Hepatocyte (in vitro differentiated cells): ENCODE data around the gene TM4SF5.

Experiments
- CTCF ChIP-seq: fragments of 200-600 bp; sonication (generic); IDR thresholded peaks from 2 replicates; pipeline ENCODE4 v1.5.1; 2016; ENCODE audit warnings: antibody characterized with exemption, mild to moderate bottlenecking; ENCODE audit not compliant: poor library complexity
- EZH2 ChIP-seq: fragments of 200-600 bp; sonication (generic); IDR thresholded peaks from 2 replicates; pipeline ENCODE4 v1.6.1; 2016; ENCODE audit warnings: antibody characterized with exemption, mild to moderate bottlenecking, borderline replicate concordance
- EZH2phosphoT487 ChIP-seq: fragments of 200-600 bp; sonication (generic); IDR thresholded peaks from one replicate; pipeline ENCODE4 v1.6.1; 2018; ENCODE audit warnings: antibody characterized with exemption, mild to moderate bottlenecking, low read depth, moderate library complexity; ENCODE audit not compliant: unreplicated experiment, severe bottlenecking

DNA sequence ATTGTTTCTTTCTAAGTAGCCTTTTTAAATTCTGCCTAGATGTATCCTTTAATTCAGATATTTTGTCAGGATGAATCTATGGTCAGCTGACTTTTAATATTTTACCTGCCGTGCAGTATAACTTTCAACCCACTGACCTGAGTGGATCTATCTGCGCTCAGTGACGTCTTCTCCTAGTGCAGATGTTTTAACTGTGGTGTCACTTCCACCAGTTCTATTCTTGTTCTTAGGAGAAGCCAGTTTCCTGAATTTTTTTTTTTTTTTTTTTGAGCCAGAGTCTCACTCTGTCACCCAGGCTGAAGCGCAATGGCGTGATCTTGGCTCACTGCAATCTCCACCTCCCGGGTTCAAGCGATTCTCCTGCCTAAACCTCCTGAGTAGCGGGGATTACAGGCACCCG lies 5.0 kb upstream of the TM4SF5 start:
- no peak for TF ChIP-seq CTCF
- TF ChIP-seq EZH2phosphoT487 = no peak
- no peak for TF ChIP-seq EZH2
